ENCODE measurements around the gene CCDC149.

The CCDC149 gene

GRCh38 chr4:24837781-24838180 is 75.1 kb downstream of the CCDC149 start:
- DNase-seq, result no peak

GRCh38 chr4:24837336-24837735 is 75.5 kb downstream of the CCDC149 start:
- no peak for DNase-seq

GRCh38 chr4:24836661-24837242 is 76.1 kb downstream of the CCDC149 start:
- DNase-seq, result no peak

- no peak for DNase-seq
These were observed 77.1 kb downstream of the CCDC149 start for GRCh38 chr4:24835696-24836095.

GRCh38 chr4:24831637-24832036 is 81.2 kb downstream of the CCDC149 start:
- no peak for DNase-seq

- no peak for DNase-seq
These were observed 88.1 kb downstream of the CCDC149 start for GRCh38 chr4:24824720-24825119.

GRCh38 chr4:24820541-24820940 is 92.3 kb downstream of the CCDC149 start:
- DNase-seq, result no peak

GRCh38 chr4:24816797-24817196 is 96.0 kb downstream of the CCDC149 start:
- DNase-seq, result no peak

GRCh38 chr4:24813732-24814131 is 99.1 kb downstream of the CCDC149 start:
- no peak for DNase-seq

- DNase-seq, result no peak
These were observed 101.8 kb downstream of the CCDC149 start for GRCh38 chr4:24810871-24811631.

- DNase-seq, result no peak
These were observed 102.9 kb downstream of the CCDC149 start for GRCh38 chr4:24809815-24810405.

- DNase-seq, result no peak
These were observed 103.5 kb downstream of the CCDC149 start for GRCh38 chr4:24809376-24809775.

- DNase-seq, result no peak
These were observed 103.9 kb downstream of the CCDC149 start for GRCh38 chr4:24808955-24809354.

- DNase-seq, result no peak
These were observed 104.6 kb downstream of the CCDC149 start for GRCh38 chr4:24808261-24808660.

GRCh38 chr4:24807611-24808010 is 105.2 kb downstream of the CCDC149 start:
- no peak for DNase-seq

- no peak for DNase-seq
These were observed 106.4 kb downstream of the CCDC149 start for GRCh38 chr4:24806206-24806990.

GRCh38 chr4:24805566-24805965 is 107.3 kb downstream of the CCDC149 start:
- no peak for DNase-seq

- no peak for DNase-seq
These were observed 107.8 kb downstream of the CCDC149 start for GRCh38 chr4:24805067-24805466.

- DNase-seq, result no peak
These were observed 110.2 kb downstream of the CCDC149 start for GRCh38 chr4:24802648-24803047.

GRCh38 chr4:24801136-24801855 is 111.5 kb downstream of the CCDC149 start:
- DNase-seq, result no peak

- no peak for DNase-seq
These were observed 112.4 kb downstream of the CCDC149 start for GRCh38 chr4:24800325-24800895.

- no peak for DNase-seq
These were observed 113.1 kb downstream of the CCDC149 start for GRCh38 chr4:24799544-24800324.

Data from NCI-H226 (cell line).